GM21360 (cell line): Measurements from ENCODE around the gene GDPD5.
"Not testable (repeated sequence)": the region's sequence is repeated elsewhere in the genome, so short reads cannot be mapped to it uniquely, and the experiment has no call there.

Source experiments
- ATAC-seq: cut with Tn5 transposase; IDR thresholded peaks from one replicate; pipeline ENCODE4 v1.9.1; 2021; ENCODE audit warnings: mild to moderate bottlenecking, moderate library complexity; ENCODE audit not compliant: unreplicated experiment

The GDPD5 gene

GRCh38 chr11:75431533-75432525 is 93.9 kb downstream of the GDPD5 start:
- no peak for ATAC-seq

GRCh38 chr11:75430714-75431532 is 94.8 kb downstream of the GDPD5 start:
- ATAC-seq: no peak

- ATAC-seq: peak; percentile 49
These were observed 95.6 kb downstream of the GDPD5 start for GRCh38 chr11:75429902-75430713.

- no peak for ATAC-seq
These were observed 96.2 kb downstream of the GDPD5 start for GRCh38 chr11:75429641-75429901.

- ATAC-seq: no peak
These were observed 96.6 kb downstream of the GDPD5 start for GRCh38 chr11:75428989-75429640.

GRCh38 chr11:75428281-75428724 is 97.4 kb downstream of the GDPD5 start:
- peak; percentile 44 for ATAC-seq

- no peak for ATAC-seq
These were observed 98.6 kb downstream of the GDPD5 start for GRCh38 chr11:75427181-75427580.

GRCh38 chr11:75426720-75427086 is 99.0 kb downstream of the GDPD5 start:
- no peak for ATAC-seq

GRCh38 chr11:75425422-75425821 is 100.3 kb downstream of the GDPD5 start:
- ATAC-seq: no peak

GRCh38 chr11:75424396-75424795 is 101.3 kb downstream of the GDPD5 start:
- ATAC-seq: no peak

GRCh38 chr11:75423721-75424120 is 102.0 kb downstream of the GDPD5 start:
- ATAC-seq: no peak

GRCh38 chr11:75422248-75423231 is 103.2 kb downstream of the GDPD5 start:
- no peak for ATAC-seq

- no peak for ATAC-seq
These were observed 103.9 kb downstream of the GDPD5 start for GRCh38 chr11:75421902-75422247.

- ATAC-seq: no peak
These were observed 104.6 kb downstream of the GDPD5 start for GRCh38 chr11:75421035-75421602.

- ATAC-seq: no peak
These were observed 105.3 kb downstream of the GDPD5 start for GRCh38 chr11:75420224-75421034.

- ATAC-seq: no peak
These were observed 111.9 kb downstream of the GDPD5 start for GRCh38 chr11:75413864-75414263.

GRCh38 chr11:75413146-75413545 is 112.6 kb downstream of the GDPD5 start:
- not testable (repeated sequence) for ATAC-seq

- ATAC-seq: not testable (repeated sequence)
These were observed 115.8 kb downstream of the GDPD5 start for GRCh38 chr11:75409971-75410370.

- no peak for ATAC-seq
These were observed 116.9 kb downstream of the GDPD5 start for GRCh38 chr11:75408957-75409219.
